Body of pancreas (tissue), 4 donors: ENCODE results near the gene COG8.

Source experiments
- CTCF ChIP-seq, 7 experiments: fragments of 450-650 bp in 4 of 7; fragments of 200-600 bp in 3 of 7; sonication (generic) in 3 of 7; IDR thresholded peaks; one replicate each; pipeline ENCODE4 v1.5.1; 2016 to 2019; ENCODE audit warnings: antibody characterized with exemption in 7 of 7
- POLR2A ChIP-seq, 3 donors: fragments of 450-650 bp; IDR thresholded peaks; one replicate each; pipeline ENCODE4 v1.6.1; 2016; ENCODE audit warnings: antibody characterized with exemption in 3 of 3, mild to moderate bottlenecking in 2 of 3

DNA sequence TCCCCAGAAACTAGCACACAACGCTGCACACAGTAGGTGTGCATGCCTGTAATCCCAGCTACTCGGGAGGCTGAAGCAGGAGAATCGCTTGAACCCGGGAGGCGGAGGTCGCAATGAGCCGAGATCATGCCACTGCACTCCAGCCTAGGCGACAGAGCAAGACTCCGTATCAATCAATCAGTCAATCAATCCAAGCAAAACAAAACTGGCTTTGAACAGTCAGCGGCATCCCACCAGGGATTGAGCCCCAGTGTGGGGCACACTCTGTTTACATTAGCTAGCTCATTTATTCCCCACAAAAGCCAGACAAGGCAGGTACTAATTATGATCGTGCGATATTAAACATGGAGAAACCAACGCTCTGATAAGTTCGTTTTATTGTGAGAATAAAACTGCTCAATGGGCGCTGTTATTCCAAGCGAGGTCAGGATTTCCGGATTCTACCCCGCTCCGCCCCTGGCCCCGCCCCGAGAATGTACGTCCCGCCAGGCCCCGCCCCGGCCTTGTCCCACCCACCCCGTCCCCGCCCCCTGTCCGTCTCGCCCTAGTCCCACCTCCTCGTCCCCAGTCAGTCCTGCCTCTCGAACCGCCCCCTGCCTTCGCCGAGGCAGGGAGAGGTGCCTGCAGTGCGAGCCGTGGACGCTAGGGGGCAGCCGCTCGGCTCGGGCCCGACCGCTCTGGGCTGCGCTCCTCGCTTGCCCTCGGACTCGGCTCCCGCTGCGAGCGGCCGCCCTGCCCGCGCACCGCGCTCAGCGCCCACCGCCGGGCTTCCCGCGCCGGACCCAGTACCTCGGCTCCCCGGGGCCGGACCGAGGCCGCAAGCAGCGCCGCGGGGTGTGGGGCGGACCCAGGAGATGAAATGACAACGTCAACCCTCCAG is 28.5 kb downstream of the COG8 start, which contains the start of gene VPS4A:
- TF ChIP-seq CTCF (IDR thresholded peaks at IDR 0.05) = peak; percentile 81 to 99 (median 98)
- TF ChIP-seq POLR2A (IDR thresholded peaks at IDR 0.05) = peak; percentile 44 to 89 (median 63)
